Stimulated activated CD8-positive, alpha-beta memory T cell treated with anti-CD3 and anti-CD28 coated beads, Interleukin-7, amount 100 ng/mL, for 1 hour (primary cell): ENCODE results near the gene EPHB1.

ENCODE experiments used
- DNase-seq, 2 donors: peaks; one replicate each; pipeline ENCODE4 v3.0.0-alpha.2; 2020; ENCODE audit warnings: low read depth in 2 of 2

Gene EPHB1

DNA sequence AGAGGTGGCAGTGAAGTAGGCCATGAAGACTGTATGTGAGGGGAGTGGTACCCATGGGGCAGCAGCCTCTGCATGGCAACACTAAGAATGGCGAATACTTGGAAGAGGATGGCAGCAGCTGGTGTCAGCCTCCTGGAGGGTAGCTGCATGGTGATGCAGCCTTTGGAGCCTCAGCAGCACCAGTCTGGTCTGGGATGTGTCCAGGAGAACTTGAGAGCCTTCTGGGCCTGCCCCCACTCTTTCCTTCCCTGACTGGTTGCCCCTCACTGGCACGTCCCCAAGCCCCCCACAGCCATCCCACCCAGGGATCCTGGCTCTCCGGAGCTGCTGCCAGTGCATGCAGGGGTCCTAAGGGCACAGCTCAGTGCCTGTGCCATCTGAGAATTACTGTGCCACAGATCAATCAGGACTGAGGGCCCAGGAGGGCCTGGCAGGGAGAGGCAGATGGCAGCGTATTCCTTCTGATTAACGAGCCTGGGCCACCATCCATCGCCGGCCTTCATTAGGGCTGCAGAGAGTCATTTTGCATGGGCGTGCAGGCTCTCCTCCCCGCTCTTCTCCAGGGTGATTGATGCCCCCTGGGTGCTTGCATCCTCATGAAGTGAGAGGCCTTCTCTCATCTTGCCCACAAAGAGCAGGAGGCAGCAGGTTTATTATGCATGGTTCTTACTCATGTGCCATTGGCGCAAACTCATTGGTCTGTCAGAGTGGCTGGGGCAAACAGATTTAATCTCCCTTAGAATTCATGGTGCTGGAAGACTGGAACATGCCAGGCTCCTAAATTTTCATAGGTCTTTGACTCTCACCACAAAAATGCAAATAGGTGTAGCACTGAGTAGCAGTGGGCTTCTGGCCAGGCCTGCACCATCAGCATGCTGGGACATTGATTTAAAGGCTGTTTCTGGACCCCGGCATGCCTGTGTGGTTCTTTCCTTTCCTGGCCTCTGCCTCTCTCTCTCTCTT lies 116.8 kb downstream of the EPHB1 start:
- no peak for DNase-seq

DNA sequence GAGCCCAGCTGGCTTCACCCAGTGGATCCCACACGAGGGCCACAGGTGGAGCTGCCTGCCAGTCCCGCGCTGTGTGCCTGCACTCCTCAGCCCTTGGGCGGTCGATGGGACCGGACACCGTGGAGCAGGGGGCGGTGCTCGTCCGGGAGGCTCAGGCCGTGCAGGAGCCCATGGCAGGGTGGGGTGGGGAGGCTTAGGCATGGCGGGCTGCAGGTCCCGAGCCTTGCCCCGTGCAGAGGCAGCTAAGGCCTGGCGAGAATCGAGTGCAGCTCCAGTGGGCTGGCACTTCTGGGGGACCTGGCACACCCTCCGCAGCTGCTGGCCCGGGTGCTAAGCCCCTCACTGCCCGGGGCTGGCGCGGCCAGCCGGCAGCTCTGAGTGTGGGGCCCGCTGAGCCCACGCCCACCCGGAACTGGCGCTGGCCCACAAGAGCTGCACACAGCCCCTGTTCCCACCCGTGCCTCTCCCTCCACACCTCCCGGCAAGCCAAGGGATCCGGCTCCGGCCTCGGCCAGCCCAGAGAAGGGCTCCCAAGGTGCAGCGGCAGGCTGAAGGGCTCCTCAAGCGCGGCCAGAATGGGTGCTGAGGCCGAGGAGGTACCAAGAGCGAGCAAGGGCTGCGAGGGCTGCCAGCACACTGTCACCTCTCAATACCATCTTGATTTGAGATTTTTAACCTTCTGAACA lies 121.4 kb downstream of the EPHB1 start:
- DNase-seq: no peak

DNA sequence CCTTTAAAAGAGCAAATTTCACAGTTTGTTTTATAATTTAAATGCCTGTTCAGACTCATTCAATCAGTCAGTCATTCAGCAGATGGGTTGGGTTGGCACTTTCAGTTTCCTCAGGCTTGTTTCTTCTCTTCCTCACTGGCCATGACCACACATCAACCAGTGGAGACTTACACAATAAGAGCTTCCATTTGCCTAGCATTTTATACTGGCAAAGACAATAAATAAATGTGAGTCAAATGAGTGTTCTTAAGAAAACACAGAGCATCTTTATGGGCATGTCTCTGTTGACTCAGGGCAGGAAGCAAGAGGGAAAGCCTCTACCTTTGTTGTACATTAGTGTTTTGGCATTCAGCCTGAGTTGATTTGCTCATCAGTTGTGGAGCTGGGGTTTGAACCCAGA lies 122.6 kb downstream of the EPHB1 start:
- no peak for DNase-seq

DNA sequence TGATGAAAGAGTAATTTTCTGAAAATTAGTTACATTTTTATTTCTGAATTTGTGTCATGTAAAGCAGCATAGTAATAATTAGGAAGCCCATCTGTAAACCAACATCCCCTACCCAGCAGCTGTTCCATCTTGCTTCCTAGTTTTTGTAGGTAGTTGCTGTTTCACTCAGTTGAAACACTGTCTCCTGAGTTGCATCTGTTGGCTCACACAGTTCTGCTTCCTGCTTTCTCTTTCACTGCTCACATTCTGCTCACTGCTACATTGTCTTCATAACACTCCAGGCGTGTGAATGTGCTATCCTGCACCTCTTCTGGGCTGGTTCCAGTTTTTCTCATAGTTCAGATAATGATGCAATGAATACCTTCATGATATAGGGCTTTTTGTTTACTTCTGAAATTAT lies 123.4 kb downstream of the EPHB1 start:
- DNase-seq: no peak

DNA sequence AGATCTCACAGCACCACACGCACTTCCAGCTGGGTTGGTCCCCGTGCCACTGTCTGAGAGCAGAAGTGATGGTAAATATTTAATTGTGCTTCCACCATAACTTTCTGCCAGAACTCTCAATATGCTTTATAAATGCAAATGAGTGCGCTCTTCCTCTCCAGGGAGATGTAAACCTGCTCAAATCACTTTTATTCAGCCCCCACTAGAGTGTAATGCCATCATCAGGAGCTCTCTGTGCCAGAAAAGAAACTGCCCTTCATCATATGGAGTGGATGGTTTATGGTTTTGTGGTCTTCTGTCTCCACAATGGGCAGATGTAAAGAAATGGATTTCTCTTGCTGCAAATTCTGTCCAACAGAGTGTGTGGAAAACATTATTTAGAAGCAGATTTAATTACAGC lies 127.0 kb downstream of the EPHB1 start:
- no peak for DNase-seq

DNA sequence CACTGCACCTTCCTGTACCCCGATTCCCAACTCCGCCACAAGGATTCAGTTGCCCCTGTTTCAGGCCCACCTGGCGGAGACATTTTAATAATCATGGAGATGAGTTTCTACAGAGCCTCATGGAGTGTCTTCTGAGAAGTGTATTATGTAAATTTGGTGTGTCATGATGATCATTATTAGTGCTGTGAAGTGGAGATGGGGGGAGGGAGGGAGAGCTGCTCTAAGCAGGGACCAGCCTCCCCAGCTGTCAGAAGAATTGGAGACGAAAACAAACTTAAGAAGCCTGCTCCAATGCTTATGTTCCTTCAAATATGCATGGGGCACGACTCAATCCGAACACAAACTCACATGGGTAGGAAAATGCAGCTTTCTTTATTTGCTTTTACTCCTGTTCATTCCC lies 127.8 kb downstream of the EPHB1 start:
- DNase-seq: no peak

DNA sequence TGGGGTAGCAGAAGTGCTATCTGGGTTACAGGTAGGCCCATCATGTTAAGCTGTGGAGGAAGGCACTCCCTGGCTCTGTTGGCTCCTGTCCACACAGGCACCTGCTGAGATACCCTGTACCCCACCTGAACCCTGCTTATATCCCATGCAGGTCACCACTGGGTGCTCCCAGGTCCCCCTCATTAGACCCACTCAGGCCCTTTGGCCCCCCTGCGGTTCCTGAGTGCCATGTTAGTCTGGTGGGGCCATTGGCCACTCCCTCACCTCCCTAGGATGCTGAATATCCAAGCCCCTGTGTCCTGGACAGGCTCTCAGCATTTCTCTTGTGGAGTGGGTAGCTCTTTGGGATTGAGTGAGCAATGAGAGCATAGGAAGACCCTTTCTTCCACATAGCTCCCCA lies 128.2 kb downstream of the EPHB1 start:
- DNase-seq: no peak

DNA sequence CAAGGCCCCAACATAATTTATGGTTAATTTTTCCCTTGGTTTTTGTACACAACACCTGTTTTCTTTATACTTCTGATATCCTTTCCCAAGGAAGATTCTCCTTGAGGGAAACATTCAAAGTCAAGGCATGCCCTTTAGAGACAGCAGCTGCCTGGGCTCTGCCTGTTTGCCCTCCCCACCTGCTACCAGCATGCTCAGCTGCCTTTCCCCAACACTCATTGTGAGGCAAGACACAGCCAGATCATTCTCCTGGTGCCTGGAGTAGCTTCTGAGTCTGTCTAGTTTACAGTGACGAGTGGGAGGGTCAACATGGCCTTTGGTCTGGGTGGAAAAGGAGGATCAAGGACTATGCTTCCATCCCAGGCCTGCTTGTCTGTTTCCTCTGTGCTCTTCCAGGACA lies 132.5 kb downstream of the EPHB1 start:
- no peak for DNase-seq

DNA sequence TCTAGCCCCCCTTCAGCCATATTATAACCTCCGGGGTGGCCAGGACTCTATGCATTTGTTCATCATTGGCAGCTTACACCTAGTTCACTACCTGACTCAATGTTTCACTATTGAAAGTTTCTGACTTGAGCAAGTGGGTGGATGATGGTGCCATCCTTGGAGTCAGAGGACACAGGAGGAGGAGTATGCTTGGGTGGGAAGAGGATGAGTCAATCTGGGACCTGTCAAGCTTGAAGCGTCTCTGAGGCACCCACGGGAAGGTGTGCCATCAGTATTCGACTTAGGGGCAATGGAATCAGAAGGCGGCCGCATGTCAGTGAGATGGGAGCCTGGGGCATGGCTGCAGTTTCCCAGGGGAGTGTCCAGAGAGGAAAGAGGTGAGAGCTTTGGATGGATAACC lies 133.3 kb downstream of the EPHB1 start:
- DNase-seq: no peak

DNA sequence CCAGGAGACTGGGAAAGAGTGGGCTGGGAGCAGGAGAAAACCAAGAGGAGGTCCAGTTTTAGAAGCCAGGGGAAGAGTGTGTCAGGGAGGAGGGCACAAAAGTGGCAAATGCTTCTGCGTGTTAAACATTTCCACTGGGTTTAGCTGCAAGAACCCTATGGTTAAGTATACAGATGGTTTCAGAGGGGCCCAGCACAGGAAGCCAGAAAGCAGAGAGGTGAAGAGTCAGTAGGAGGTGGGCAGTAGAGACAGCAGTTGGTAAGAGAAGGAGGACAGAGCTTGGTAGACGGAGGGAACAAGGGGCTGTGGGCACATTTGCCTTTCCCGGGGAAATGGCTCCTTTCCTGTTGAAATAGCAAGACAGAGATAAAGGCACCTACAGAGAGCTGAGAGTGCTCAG lies 133.8 kb downstream of the EPHB1 start:
- DNase-seq: no peak

DNA sequence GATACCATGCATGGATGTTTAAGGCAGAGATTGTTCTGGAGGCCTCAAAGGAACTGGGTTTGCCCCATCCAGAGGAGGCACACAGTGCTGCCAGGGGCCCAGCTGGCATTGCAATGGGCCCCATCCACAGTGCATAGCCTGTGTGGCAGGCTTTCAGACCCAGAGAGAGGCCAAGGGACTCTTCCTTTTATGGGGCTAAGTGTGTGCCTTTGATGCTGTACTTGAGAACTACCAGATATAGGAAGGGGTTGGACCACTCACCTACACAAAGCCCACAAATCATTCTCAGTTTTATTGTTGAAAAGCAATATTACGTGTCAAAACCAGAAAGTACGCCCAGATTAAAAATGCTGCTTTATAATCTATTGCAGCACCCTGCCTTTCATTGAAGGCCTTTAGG lies 134.9 kb downstream of the EPHB1 start:
- DNase-seq: no peak

DNA sequence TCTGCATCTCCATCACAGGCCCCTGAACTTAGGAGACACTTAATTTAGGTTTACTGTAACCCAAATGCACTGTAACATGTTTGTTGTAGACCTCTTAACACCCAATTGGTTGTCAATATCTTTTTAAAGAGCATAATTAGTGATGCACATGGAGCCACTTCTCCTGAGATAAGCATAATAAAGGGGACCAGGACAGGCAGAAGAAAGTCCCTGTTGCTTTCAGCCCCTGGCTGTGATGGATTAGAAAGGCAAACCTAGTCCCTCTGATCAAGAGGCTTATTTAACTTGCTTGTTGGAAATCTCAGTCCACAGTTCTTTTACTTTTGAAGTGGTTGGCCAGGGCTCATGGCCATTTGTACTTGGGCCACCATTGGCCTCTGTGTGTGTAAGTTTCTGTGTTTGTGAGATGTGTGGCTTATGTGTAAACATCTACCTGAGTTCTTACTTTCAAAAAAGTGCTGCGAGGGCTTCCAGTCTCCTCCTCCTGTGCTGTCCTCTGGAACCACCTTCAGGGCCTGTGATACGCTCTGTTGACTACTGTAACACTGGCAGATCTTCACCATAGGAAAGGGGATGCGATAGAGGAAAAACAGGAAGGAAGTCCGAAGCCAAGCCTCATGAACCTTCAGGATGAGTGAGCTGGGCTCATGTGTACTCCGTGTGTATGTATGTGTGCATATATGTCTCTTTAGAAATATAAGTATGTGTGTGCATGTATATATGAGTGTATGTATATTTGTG lies 136.2 kb downstream of the EPHB1 start:
- DNase-seq: no peak

DNA sequence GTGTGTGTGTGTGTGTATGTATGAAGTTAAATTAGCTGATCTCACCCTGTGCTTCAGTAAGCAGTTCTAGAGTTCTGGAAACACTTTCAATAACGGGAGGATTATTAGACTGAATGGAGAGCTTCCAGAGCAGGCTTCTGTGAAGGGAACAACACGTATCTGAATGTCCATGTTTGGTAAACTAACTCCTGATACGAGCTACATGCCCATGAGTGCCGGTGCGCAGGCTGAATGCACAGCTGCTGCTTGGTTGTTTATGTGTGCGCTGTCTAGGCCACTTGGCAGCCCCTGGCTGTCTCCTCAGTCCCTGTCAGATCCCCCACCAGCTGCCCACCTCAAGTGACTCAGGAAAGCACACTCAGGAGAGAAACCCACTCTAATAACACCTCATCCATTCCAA lies 137.0 kb downstream of the EPHB1 start:
- DNase-seq: no peak

DNA sequence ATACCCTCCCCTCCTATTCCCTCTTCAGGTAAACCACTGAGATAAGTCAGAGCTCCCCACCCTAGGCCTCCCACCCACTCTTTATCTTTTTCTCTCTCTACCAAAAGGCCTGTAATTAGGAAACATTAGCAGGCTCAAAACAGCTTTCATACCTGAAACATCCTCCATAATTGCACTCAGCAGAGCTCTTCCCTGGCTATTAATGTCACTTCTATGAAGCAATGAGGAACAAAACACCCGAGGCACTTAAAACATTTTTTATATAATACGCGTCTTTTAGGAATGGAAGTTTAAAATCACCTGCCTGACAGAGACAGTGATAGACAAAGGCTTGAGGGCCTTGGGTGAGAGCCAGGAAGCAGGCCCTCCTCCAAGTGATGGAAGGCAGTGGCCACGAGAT lies 138.9 kb downstream of the EPHB1 start:
- DNase-seq: no peak

DNA sequence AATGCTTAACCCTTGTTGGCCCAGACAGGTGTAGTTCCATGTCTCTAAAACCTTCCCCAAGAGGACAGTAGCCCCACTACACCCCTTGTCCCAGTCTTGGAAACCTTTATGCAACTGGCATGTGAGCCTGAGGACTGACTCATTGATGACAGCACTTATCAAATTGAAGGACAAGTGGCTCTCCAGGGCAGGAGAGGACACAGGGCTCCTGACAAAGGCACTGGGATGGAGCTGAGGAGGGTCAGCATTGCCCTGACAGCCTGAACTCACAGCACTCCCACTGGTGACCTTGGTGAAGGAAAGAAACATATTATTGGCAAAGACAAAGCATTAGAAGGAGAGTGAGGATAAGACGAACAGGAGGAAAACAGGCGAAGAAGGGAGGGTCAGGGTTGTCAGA lies 139.9 kb downstream of the EPHB1 start:
- no peak for DNase-seq

DNA sequence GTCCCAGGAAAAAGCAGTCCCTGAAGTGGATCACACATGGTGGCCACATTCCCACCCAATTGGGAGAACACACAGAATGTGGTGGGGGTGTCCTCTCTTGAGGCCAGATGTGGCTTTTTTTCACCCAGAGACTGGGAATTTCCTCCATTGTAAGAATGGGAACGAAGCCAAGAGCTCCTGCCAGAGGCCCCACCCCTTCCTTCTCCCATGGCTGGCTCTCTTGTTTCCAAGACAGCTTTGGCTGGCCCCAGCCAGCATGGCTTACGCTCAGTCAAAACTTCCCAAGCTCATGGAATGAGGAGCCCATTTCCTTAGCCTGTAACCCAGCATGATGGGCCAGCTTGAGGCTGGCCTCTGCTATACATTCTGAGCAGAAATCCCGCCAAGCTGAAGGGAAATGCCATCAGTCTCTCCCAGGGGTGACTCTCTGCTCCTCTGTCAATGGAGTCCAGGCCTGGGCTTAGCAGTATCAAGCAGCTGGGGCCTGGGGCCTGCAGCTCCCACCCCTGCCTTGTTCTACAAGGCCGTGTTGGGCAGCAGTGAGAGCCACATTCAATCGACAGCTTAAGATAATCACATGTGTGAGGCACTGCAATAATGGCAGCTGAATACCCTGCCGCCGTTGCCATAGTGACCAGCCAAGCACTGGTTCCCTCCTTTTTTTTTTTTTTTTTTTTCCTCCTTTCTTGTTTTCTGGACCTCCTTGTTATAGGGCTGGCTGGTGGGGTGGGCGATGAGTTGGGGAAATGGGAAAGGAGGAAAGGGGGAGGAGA lies 142.4 kb downstream of the EPHB1 start:
- no peak for DNase-seq

DNA sequence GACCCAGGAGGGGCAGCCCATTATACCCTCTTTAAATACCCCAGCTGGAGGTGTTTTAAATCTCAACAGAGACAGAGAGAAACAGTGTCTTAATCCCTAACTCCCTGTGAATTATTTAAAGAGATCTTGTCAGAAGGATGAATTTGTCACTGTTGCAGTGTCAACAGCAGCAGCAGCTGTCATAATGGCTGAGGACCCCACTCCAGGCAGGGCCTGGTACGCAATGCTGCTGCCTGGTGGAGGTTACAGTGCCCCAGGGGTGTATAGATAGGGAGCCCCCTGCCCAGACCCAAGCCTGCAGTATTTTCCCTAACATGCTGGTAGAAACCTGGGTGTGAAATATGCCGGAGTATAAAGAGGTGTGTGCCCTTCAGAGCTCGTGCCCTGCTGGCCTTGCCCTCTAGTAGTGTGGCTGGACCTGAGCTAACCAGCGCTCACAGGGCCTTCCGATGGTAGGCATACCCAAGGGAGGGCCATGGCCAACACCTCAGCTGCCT lies 143.0 kb downstream of the EPHB1 start:
- DNase-seq: no peak

DNA sequence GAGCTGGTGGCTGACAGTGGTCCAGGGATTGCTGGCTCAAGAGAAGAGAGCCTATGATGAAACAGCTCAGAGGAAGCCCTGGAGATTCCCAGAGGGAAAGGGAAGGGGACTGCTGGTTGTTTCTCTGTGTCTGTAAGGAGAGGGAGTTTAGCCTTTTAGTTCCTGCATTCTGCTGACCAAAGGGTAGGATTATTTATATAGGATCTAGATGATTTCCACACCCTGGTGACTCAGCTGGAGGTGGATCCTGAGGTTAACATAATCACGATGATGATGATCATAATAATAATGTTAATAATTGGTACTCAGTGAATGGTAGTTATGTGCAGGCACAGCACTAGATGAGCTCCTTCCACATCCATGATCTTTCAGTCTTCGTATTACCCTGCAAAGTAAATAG lies 144.9 kb downstream of the EPHB1 start:
- DNase-seq: no peak

DNA sequence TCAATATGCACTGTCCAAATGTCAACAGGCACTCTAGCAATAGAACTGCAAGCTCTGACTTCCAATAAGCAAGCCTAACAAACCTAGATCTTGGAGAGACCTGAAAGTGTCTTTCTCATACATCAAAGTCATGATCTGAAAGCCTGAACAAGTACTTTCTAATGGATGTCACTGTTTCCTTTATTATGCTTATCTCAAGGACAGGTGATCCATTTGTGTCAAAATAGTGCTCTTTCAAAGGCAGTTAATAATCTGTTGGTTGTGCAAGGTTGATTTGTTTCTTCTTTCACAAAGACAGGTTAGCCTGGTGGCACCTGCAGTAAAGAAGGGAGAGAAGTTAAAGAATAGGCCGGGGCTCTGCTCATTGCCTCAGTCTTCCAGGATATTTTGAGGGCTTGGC lies 146.8 kb downstream of the EPHB1 start:
- no peak for DNase-seq

DNA sequence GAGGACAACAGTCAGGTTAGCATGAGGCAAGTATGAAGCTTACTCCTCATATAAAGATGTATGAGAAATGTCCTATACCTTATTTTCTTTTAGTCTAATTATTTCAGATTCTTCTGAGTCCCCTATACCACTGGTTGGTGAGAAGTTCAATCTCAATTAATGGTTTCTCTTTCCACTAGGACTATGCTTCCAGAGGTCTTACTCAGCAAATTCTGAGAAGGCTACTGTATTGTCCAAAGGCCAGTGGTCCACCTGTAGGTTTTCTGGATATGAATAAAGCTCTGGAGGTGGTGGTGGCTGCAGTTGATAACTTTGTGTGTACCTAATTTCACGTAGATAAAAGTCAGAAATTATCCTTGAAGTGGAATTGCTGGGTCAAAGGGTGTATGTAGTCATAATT lies 149.4 kb downstream of the EPHB1 start:
- DNase-seq: no peak

DNA sequence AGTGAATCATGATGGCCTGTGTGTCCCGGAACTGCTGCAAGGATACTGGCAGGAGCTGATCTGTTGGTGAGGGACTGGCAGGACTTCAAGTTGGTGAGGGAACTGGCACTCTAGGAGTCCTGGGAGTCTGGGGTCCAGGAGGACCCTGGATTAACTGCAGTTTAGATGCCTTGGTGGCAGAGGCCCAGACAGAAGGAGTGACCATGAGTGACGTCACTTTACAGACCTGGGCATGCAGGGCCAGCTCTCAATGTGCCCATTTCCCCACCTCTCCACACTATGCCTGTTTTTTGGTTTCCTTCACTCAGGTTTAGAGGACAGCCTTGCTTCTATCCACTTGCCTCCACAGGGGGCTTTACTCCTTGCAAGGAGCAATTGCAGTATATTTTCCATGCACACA lies 154.1 kb downstream of the EPHB1 start:
- DNase-seq: no peak

DNA sequence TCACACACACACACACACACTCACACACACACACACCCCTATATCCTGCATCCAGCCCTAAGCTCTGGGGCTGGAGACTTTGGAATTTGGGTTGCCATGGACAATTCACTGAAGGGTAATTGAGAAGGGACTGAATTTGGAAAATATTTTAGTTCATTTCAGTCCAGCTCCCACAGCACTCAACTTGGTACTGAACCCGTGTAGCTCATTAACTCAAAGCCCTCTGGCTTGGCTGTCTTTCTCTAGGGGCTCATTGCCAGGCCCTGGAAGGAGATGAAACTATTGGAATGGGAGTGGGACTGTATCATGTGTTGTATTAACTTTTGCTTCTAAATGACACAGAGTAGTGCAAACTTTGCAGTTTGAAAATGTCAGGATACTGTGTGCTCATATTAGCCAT lies 157.3 kb downstream of the EPHB1 start:
- no peak for DNase-seq
